Suprapubic skin (tissue), 4 donors: ENCODE results near the gene SLIT1. TPM values are rescaled to one million over a fixed set of nuclear protein-coding genes. Genes with fewer than 3 reads are reported as not detected.

ENCODE experiments used
- DNase-seq, 2 donors: peaks; one replicate each; pipeline ENCODE4 v3.0.0-alpha.2; 2019; ENCODE audit warnings: low spot score in 2 of 2
- H3K27ac ChIP-seq: fragments of 200-600 bp; sonication (generic); one replicate; pipeline ENCODE4 v1.5.1; 2019
- H3K27me3 ChIP-seq: fragments of 200-600 bp; sonication (generic); one replicate; pipeline ENCODE4 v1.5.1; 2019
- H3K36me3 ChIP-seq: fragments of 200-600 bp; sonication (generic); one replicate; pipeline ENCODE4 v1.5.1; 2019
- H3K4me1 ChIP-seq: fragments of 200-600 bp; sonication (generic); one replicate; pipeline ENCODE4 v1.5.1; 2019
- H3K4me3 ChIP-seq: fragments of 200-600 bp; sonication (generic); one replicate; pipeline ENCODE4 v1.5.1; 2019; ENCODE audit warnings: mild to moderate bottlenecking
- H3K9me3 ChIP-seq: fragments of 200-600 bp; sonication (generic); one replicate; pipeline ENCODE4 v1.5.1; 2019
- EP300 ChIP-seq: sonication (generic); formaldehyde crosslinking; IDR thresholded peaks from one replicate; pipeline ENCODE4 v1.6.1; 2017; ENCODE audit warnings: antibody characterized with exemption
- POLR2A ChIP-seq, 2 donors: fragments of 450-650 bp; IDR thresholded peaks; one replicate each; pipeline ENCODE4 v1.6.1; 2017; ENCODE audit warnings: antibody characterized with exemption in 2 of 2, mild to moderate bottlenecking in 2 of 2, moderate library complexity in 2 of 2
- POLR2AphosphoS5 ChIP-seq, 3 donors: sonication (generic); formaldehyde crosslinking; IDR thresholded peaks; one replicate each; pipeline ENCODE4 v1.6.1; 2017; ENCODE audit warnings: antibody characterized with exemption in 3 of 3
- WGBS: methylation state at CpG from one replicate; pipeline ENCODE4 v1.1.5; 2018; 5-methylcytosine and 5-hydroxymethylcytosine counted together
- total RNA-seq, 4 donors: library from RNA; depleted of rRNA; stranded (reverse); fragments of >200 nt; gene quantifications; one replicate each; pipeline ENCODE4 v1.1.0, GENCODE V29; 2016
- TF ChIP-seq, protein P1 (sequence below), 2 donors: fragments of 200-600 bp in 1 of 2; fragments of 450-650 bp in 1 of 2; sonication (generic) in 1 of 2; IDR thresholded peaks; one replicate each; pipeline ENCODE4 v1.5.1; 2016 to 2019; ENCODE audit warnings: antibody characterized with exemption in 2 of 2, mild to moderate bottlenecking in 1 of 2, moderate library complexity in 1 of 2

The SLIT1 gene
- total RNA-seq, 4 donors from 2014 or later = 0.10 to 0.40 (median 0.11) TPM; not detected in 1

DNA sequence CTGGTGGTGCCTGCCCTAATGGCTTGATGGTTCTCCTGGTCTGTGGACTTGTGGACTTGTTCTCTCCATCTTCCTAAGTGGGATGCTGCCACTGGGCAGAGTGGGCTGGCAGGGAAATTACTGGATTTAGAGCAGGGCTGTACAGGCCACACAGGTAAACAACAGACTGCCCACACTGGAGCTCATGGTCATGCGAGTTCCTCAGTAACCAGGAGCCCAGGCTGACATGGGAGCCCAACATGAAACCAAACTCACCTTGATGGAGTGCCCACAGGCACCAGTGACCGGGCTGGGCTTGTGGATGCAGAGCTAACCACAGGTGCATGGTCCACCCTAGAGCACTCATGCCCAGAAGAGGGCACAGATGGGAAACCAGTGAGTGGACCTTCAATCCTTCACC is 116.7 kb downstream of the SLIT1 start:
- 83% methylated on average over 2 of the region's 2 CpGs for WGBS
- no peak for DNase-seq
- Histone ChIP-seq H3K36me3 (no peaks in the 10 kb centered on the region), H3K27me3 (peaks cover 78% of the 10 kb centered on the region), H3K4me1 (peaks cover 5% of the 10 kb centered on the region), H3K9me3 (no peaks in the 10 kb centered on the region), H3K27ac (no peak overlapping the region), H3K4me3 (no peak overlapping the region)
- TF ChIP-seq EP300 (no peak), POLR2AphosphoS5 (IDR thresholded peaks at IDR 0.05) (no peak), POLR2A (IDR thresholded peaks at IDR 0.05) (no peak)
- TF ChIP-seq, protein P1, sequence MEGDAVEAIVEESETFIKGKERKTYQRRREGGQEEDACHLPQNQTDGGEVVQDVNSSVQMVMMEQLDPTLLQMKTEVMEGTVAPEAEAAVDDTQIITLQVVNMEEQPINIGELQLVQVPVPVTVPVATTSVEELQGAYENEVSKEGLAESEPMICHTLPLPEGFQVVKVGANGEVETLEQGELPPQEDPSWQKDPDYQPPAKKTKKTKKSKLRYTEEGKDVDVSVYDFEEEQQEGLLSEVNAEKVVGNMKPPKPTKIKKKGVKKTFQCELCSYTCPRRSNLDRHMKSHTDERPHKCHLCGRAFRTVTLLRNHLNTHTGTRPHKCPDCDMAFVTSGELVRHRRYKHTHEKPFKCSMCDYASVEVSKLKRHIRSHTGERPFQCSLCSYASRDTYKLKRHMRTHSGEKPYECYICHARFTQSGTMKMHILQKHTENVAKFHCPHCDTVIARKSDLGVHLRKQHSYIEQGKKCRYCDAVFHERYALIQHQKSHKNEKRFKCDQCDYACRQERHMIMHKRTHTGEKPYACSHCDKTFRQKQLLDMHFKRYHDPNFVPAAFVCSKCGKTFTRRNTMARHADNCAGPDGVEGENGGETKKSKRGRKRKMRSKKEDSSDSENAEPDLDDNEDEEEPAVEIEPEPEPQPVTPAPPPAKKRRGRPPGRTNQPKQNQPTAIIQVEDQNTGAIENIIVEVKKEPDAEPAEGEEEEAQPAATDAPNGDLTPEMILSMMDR (IDR thresholded peaks at IDR 0.05) = no peak

DNA sequence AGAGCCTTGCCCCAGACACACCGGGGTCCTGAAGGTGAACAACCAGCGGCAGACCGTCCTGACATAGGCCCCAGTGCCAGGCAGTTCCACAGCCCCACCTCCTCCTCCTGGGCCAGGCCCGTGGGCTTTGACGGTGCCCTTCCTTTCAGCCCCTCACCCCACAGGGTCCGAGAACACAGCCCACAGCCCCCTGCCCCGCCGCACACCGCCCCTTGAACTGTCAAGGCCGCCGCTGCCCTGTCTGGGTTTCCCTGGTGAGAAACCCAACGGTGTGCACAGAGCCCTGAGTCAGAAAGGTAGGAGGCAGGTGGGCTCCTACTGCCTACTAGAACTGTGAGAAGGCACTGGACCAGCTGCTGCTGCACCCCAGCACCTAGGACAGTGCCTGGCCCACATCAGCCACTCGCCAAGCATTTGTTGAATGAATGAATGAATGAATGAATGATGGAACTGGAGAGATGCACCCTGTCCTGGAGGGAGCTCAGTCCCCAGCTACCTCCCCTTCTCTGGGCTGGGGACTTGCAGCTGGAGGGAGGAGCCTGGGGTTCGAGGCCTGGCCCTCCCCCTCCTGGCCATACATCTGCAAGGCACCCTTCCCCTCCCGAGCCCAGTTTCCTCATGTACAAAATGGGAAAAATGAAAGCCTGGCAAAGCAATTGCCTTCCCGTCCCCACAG is 117.9 kb downstream of the SLIT1 start:
- Histone ChIP-seq H3K4me1 (peaks cover under 1% of the 10 kb centered on the region), H3K4me3 (no peak overlapping the region), H3K9me3 (no peaks in the 10 kb centered on the region), H3K27me3 (peaks cover 75% of the 10 kb centered on the region), H3K27ac (no peak overlapping the region), H3K36me3 (no peaks in the 10 kb centered on the region)
- WGBS = 60% methylated on average over 8 of the region's 16 CpGs
- no peak for TF ChIP-seq POLR2A (IDR thresholded peaks at IDR 0.05)
- TF ChIP-seq, protein P1 (IDR thresholded peaks at IDR 0.05) = no peak
- TF ChIP-seq EP300 = no peak
- no peak for TF ChIP-seq POLR2AphosphoS5 (IDR thresholded peaks at IDR 0.05)
- no peak for DNase-seq

DNA sequence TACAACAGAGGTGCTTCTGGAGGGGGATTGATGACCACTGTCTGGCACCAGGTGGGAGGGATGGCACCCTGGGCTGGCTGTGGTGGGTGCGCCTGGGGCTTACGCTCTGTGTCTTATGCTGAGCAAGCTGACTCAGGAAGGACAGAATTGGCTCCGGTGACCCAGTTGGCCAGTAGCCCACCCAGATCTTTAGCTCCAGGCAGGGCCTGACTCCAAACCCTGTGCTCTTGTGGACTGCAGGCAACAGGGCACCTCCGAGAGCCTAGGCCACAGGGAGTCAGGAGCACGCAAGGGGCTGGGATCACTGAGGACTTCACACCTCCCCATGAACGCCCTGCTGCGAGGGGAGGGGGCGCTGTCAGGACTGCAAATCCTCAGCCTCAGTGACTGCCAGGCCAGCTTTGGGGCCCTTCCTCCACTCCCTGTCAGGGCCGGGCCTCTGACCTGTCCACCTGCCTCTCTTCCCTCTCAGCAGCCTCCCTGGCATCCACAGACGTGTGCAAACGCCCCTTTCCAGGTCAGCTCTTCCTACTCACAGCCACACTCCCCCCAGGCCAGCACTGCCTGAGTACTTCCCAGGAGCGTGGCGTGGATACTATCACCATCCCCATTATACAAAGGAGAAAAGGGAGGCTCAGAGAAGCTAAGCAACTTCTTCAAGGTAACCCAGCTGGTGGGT is 118.7 kb downstream of the SLIT1 start:
- 86% methylated on average over 8 of the region's 13 CpGs for WGBS
- Histone ChIP-seq H3K9me3 (no peaks in the 10 kb centered on the region), H3K27me3 (peaks cover 74% of the 10 kb centered on the region), H3K4me3 (no peak overlapping the region), H3K27ac (no peak overlapping the region), H3K36me3 (no peaks in the 10 kb centered on the region), H3K4me1 (no peaks in the 10 kb centered on the region)
- DNase-seq = no peak
- TF ChIP-seq POLR2A (IDR thresholded peaks at IDR 0.05) = no peak
- TF ChIP-seq, protein P1 (IDR thresholded peaks at IDR 0.05) = no peak
- TF ChIP-seq EP300 = no peak
- TF ChIP-seq POLR2AphosphoS5 (IDR thresholded peaks at IDR 0.05) = no peak

DNA sequence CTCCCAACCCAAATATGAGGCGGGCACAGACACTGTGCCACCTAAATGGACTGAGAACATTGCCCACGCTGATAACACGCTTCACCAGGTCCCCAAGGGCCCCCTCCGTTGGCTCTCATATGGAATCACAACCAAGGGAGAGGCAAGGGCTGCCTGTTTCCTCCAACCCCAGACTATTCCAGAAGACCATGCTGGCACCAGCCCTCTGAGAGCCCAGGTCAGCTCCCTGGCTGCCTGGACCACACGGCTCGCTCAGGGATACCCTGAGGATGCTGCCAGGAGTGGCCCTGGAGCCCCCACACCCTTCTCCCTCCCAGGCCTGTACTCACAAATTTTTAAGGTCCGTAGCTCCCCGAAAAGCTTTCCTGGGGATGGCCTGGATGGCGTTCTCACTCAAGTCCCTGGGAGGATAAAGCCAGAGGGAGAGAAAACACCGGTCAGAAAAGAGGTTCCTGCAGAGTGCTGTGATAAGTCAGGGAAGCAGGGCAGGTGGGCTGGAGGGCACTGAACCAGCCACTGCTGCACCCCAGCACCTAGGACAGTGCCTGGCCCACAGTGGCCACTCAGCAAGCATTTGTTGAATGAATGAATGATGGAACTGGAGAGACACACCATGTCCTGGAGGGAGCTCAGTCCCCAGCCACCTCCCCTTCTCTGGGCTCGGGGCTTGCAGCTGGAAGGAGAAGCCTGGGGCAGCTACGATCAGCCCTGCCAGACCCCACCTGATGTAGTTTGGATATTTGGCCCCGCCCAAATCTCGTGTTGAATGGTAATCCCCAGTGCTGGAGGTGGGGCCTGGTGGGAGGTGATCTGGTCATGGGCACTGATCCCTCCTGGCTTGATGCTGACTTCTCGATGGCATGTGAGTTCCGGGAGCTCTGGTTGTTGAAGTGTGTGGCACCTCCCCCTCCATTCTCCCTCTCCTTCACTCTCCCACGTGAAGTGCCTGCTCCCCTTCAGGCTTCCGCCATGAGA is 119.8 kb downstream of the SLIT1 start:
- no peak for DNase-seq
- Histone ChIP-seq H3K4me1 (no peaks in the 10 kb centered on the region), H3K9me3 (no peaks in the 10 kb centered on the region), H3K27me3 (peaks cover 65% of the 10 kb centered on the region), H3K4me3 (no peak overlapping the region), H3K36me3 (no peaks in the 10 kb centered on the region), H3K27ac (no peak overlapping the region)
- TF ChIP-seq POLR2A (IDR thresholded peaks at IDR 0.05) (no peak), POLR2AphosphoS5 (IDR thresholded peaks at IDR 0.05) (no peak), EP300 (no peak)
- 64% methylated on average over 18 of the region's 18 CpGs for WGBS

DNA sequence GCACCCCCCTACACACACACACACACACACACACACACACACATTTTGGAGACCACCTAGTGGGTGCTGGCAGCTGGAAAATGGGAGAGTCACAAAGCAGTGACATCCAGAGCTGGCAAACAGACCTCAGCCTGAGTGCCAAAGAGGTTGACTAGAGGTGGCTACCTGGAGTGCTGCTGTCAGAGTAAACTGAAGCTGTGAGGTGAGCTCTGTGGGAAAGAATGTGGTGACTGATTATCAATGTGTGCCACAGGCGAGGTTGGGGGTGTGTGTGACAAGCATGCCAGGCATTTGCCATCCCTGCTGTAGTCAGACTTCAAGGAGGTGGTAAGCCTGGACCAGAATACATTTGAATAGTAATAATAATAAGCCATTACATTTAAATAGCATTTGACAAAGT is 120.6 kb downstream of the SLIT1 start:
- Histone ChIP-seq H3K9me3 (no peaks in the 10 kb centered on the region), H3K27ac (no peak overlapping the region), H3K4me3 (no peak overlapping the region), H3K36me3 (no peaks in the 10 kb centered on the region), H3K27me3 (peaks cover 65% of the 10 kb centered on the region), H3K4me1 (no peaks in the 10 kb centered on the region)
- TF ChIP-seq, protein P1 (IDR thresholded peaks at IDR 0.05) = no peak
- WGBS = 58% methylated on average over 1 of the region's 1 CpG
- DNase-seq = no peak
